SK-N-MC (cell line): ENCODE data around the gene NPAP1.
"Not testable (repeated sequence)": the region's sequence is repeated elsewhere in the genome, so short reads cannot be mapped to it uniquely, and the experiment has no call there.

Source experiments
- DNase-seq: peaks from one replicate; pipeline ENCODE4 v3.0.0-alpha.2; 2011; ENCODE audit warnings: low read depth, low spot score
- H3K27ac ChIP-seq: fragments of 200-600 bp; sonication (generic); 2 replicates; pipeline ENCODE4 v1.5.1; 2016; ENCODE audit warnings: mixed run types
- H3K36me3 ChIP-seq: fragments of 200-600 bp; sonication (generic); 2 replicates; pipeline ENCODE4 v1.6.1; 2017; ENCODE audit warnings: antibody characterized with exemption, low read length, mixed read lengths; ENCODE audit not compliant: insufficient read depth
- H3K4me3 ChIP-seq: fragments of 200-600 bp; sonication (generic); 2 replicates; pipeline ENCODE4 v1.5.1; 2016
- H3K9ac ChIP-seq: fragments of 200-600 bp; sonication (generic); 2 replicates; pipeline ENCODE4 v1.8.0; 2017; ENCODE audit warnings: mixed run types, mixed read lengths; ENCODE audit not compliant: insufficient read length
- H3K9me3 ChIP-seq: fragments of 200-600 bp; sonication (generic); 2 replicates; pipeline ENCODE4 v1.6.1; 2017; ENCODE audit warnings: low read depth, mild to moderate bottlenecking, antibody characterized with exemption, low read length, moderate library complexity, mixed read lengths
- EZH2 ChIP-seq: fragments of 200-600 bp; sonication (generic); IDR thresholded peaks from one replicate; pipeline ENCODE4 v1.6.1; 2017; ENCODE audit warnings: antibody characterized with exemption
- FOXP2 ChIP-seq: optimal IDR thresholded peaks from 2 replicates; pipeline ENCODE3; 2011; ENCODE audit warnings: mild to moderate bottlenecking, moderate library complexity; ENCODE audit not compliant: insufficient read depth; ENCODE audit errors: extremely low read length, control extremely low read depth
- POLR2AphosphoS5 ChIP-seq: IDR thresholded peaks from 2 replicates; pipeline ENCODE4 v1.6.1; 2012; ENCODE audit warnings: mild to moderate bottlenecking, low read depth, low read length, borderline replicate concordance

Gene NPAP1

GRCh38 chr15:24675332-24676144 lies at the start of gene NPAP1:
Gene NPAP1 (plus strand): TSS chr15:24675775. CDS start chr15:24675868, 93 bp downstream.
- H3K9me3 ChIP-seq = no peaks in the 10 kb centered on the region
- H3K9ac ChIP-seq = no peak within 1 kb of the TSS
- no peaks in the 10 kb centered on the region for H3K36me3 ChIP-seq
- TF ChIP-seq POLR2AphosphoS5 = no peak
- TF ChIP-seq EZH2 = no peak
- no peak for TF ChIP-seq FOXP2
- no peak for DNase-seq
- no peak within 1 kb of the TSS for H3K4me3 ChIP-seq
- no peak within 1 kb of the TSS for H3K27ac ChIP-seq

GRCh38 chr15:24627443-24627842 lies 48.1 kb upstream of the NPAP1 start:
- TF ChIP-seq EZH2 (no peak), FOXP2 (no peak), POLR2AphosphoS5 (no peak)
- Histone ChIP-seq H3K36me3 (no peaks in the 10 kb centered on the region), H3K9ac (no peak overlapping the region), H3K27ac (no peak overlapping the region), H3K4me3 (no peak overlapping the region), H3K9me3 (no peaks in the 10 kb centered on the region)
- DNase-seq = no peak

- no peak overlapping the region for H3K27ac ChIP-seq
- no peaks in the 10 kb centered on the region for H3K36me3 ChIP-seq
- H3K4me3 ChIP-seq = no peak overlapping the region
- no peak overlapping the region for H3K9ac ChIP-seq
- TF ChIP-seq EZH2 (no peak), POLR2AphosphoS5 (no peak), FOXP2 (no peak)
- H3K9me3 ChIP-seq = no peaks in the 10 kb centered on the region
- DNase-seq = no peak
Measured at GRCh38 chr15:24633082-24633481, 42.5 kb upstream of the NPAP1 start.

- not testable (repeated sequence) for H3K36me3 ChIP-seq, H3K27ac ChIP-seq, H3K9me3 ChIP-seq, DNase-seq, H3K4me3 ChIP-seq, H3K9ac ChIP-seq
Measured at GRCh38 chr15:24639412-24639811, 36.2 kb upstream of the NPAP1 start.

GRCh38 chr15:24645627-24646026 lies 29.9 kb upstream of the NPAP1 start:
- Histone ChIP-seq H3K9ac (no peak overlapping the region), H3K27ac (no peak overlapping the region), H3K36me3 (no peaks in the 10 kb centered on the region), H3K9me3 (no peaks in the 10 kb centered on the region), H3K4me3 (no peak overlapping the region)
- TF ChIP-seq FOXP2 = no peak
- TF ChIP-seq EZH2 = no peak
- TF ChIP-seq POLR2AphosphoS5 = no peak
- DNase-seq = no peak

- Histone ChIP-seq H3K9ac (no peak overlapping the region), H3K9me3 (no peaks in the 10 kb centered on the region), H3K4me3 (no peak overlapping the region), H3K36me3 (no peaks in the 10 kb centered on the region), H3K27ac (no peak overlapping the region)
- DNase-seq = no peak
- TF ChIP-seq EZH2 (no peak), FOXP2 (no peak), POLR2AphosphoS5 (no peak)
Measured at GRCh38 chr15:24659622-24660021, 16.0 kb upstream of the NPAP1 start.

GRCh38 chr15:24662991-24663390 lies 12.6 kb upstream of the NPAP1 start:
- H3K27ac ChIP-seq = no peak overlapping the region
- DNase-seq = no peak
- H3K4me3 ChIP-seq = no peak overlapping the region
- no peaks in the 10 kb centered on the region for H3K9me3 ChIP-seq
- H3K9ac ChIP-seq = no peak overlapping the region
- TF ChIP-seq FOXP2 (no peak), EZH2 (no peak), POLR2AphosphoS5 (no peak)
- H3K36me3 ChIP-seq = no peaks in the 10 kb centered on the region

GRCh38 chr15:24676431-24676830 lies 856 bp downstream of the NPAP1 start:
- TF ChIP-seq FOXP2 (no peak), POLR2AphosphoS5 (no peak), EZH2 (no peak)
- Histone ChIP-seq H3K9ac (no peak overlapping the region), H3K9me3 (no peaks in the 10 kb centered on the region), H3K27ac (no peak overlapping the region), H3K4me3 (no peak overlapping the region), H3K36me3 (no peaks in the 10 kb centered on the region)
- no peak for DNase-seq

GRCh38 chr15:24678485-24678884 lies 2.9 kb downstream of the NPAP1 start:
- Histone ChIP-seq H3K36me3 (no peaks in the 10 kb centered on the region), H3K27ac (no peak overlapping the region)

More at GRCh38 chr15:24678485-24678884, 2.9 kb downstream of the NPAP1 start:
- DNase-seq = no peak
- Histone ChIP-seq H3K4me3 (no peak overlapping the region), H3K9ac (no peak overlapping the region), H3K9me3 (no peaks in the 10 kb centered on the region)
- TF ChIP-seq FOXP2 = no peak
- no peak for TF ChIP-seq EZH2
- no peak for TF ChIP-seq POLR2AphosphoS5
